Tibial nerve (tissue), 4 donors: ENCODE measurements around the gene FLVCR1. TPM values are rescaled to one million over a fixed set of nuclear protein-coding genes. Genes with fewer than 3 reads are reported as not detected.
A peak's percentile ranks its signal among the peaks of the same experiment; 100 is the strongest.
"Not testable (repeated sequence)": the region's sequence is repeated elsewhere in the genome, so short reads cannot be mapped to it uniquely, and the experiment has no call there.

Source experiments
- DNase-seq, 2 donors: peaks; one replicate each; pipeline ENCODE4 v3.0.0-alpha.2; 2019; ENCODE audit warnings: low spot score in 2 of 2
- H3K27ac ChIP-seq, 4 donors: fragments of 200-600 bp; sonication (generic) in 3 of 4; one replicate each; pipeline ENCODE4 v1.5.1; 2017 to 2019; ENCODE audit warnings: mild to moderate bottlenecking in 1 of 4
- H3K27me3 ChIP-seq, 2 donors: fragments of 200-600 bp; sonication (generic) in 1 of 2; one replicate each; pipeline versions ENCODE4 v1.5.1 to v1.6.0; 2017 to 2019
- H3K36me3 ChIP-seq, 3 donors: fragments of 200-600 bp; sonication (generic); one replicate each; pipeline ENCODE4 v1.5.1; 2018 to 2019
- H3K4me1 ChIP-seq, 4 donors: fragments of 200-600 bp; sonication (generic) in 3 of 4; one replicate each; pipeline ENCODE4 v1.5.1; 2017 to 2019
- H3K4me3 ChIP-seq, 4 donors: fragments of 200-600 bp; sonication (generic) in 3 of 4; one replicate each; pipeline ENCODE4 v1.5.1; 2017 to 2019; ENCODE audit warnings: mild to moderate bottlenecking in 1 of 4, moderate library complexity in 1 of 4
- H3K9me3 ChIP-seq, 4 donors: fragments of 200-600 bp; sonication (generic) in 3 of 4; one replicate each; pipeline ENCODE4 v1.5.1; 2017 to 2019
- EP300 ChIP-seq, 2 donors: sonication (generic); formaldehyde crosslinking; IDR thresholded peaks; one replicate each; pipeline ENCODE4 v1.6.1; 2017; ENCODE audit warnings: antibody characterized with exemption in 2 of 2, mild to moderate bottlenecking in 1 of 2
- POLR2A ChIP-seq, 2 donors: fragments of 450-650 bp; IDR thresholded peaks; one replicate each; pipeline ENCODE4 v1.6.1; 2017; ENCODE audit warnings: antibody characterized with exemption in 2 of 2, mild to moderate bottlenecking in 2 of 2, moderate library complexity in 2 of 2
- WGBS, 2 donors: methylation state at CpG; one replicate each; pipeline ENCODE4 v1.1.5; 2018; 5-methylcytosine and 5-hydroxymethylcytosine counted together
- total RNA-seq, 4 donors: library from RNA; depleted of rRNA; stranded (reverse); fragments of >200 nt; gene quantifications; one replicate each; pipeline ENCODE4 v1.1.0, GENCODE V29; 2016
- TF ChIP-seq, protein P1 (sequence below), 5 experiments: fragments of 200-600 bp in 3 of 5; fragments of 450-650 bp in 2 of 5; sonication (generic) in 3 of 5; IDR thresholded peaks; one replicate each; pipeline ENCODE4 v1.5.1; 2016 to 2019; ENCODE audit warnings: antibody characterized with exemption in 5 of 5, mild to moderate bottlenecking in 3 of 5, moderate library complexity in 2 of 5

Gene FLVCR1
- total RNA-seq, 4 donors from 2014 or later, result 3.7 to 29.4 (median 14.0) TPM

GRCh38 chr1:212828395-212828794, 29.7 kb upstream of the FLVCR1 start:
- H3K9me3 ChIP-seq, result peaks cover 0 to 14% (median 0%) of the 10 kb centered on the region in 4 donors
- TF ChIP-seq POLR2A (IDR thresholded peaks at IDR 0.05) (no peak), EP300 (IDR thresholded peaks at IDR 0.05) (no peak)
- TF ChIP-seq, protein P1, sequence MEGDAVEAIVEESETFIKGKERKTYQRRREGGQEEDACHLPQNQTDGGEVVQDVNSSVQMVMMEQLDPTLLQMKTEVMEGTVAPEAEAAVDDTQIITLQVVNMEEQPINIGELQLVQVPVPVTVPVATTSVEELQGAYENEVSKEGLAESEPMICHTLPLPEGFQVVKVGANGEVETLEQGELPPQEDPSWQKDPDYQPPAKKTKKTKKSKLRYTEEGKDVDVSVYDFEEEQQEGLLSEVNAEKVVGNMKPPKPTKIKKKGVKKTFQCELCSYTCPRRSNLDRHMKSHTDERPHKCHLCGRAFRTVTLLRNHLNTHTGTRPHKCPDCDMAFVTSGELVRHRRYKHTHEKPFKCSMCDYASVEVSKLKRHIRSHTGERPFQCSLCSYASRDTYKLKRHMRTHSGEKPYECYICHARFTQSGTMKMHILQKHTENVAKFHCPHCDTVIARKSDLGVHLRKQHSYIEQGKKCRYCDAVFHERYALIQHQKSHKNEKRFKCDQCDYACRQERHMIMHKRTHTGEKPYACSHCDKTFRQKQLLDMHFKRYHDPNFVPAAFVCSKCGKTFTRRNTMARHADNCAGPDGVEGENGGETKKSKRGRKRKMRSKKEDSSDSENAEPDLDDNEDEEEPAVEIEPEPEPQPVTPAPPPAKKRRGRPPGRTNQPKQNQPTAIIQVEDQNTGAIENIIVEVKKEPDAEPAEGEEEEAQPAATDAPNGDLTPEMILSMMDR (IDR thresholded peaks at IDR 0.05), result no peak
- DNase-seq, result no peak
- no peaks in the 10 kb centered on the region for H3K4me1 ChIP-seq
- no peaks in the 10 kb centered on the region for H3K27me3 ChIP-seq
- H3K36me3 ChIP-seq, result peaks cover 0 to 5% (median 0%) of the 10 kb centered on the region in 3 donors
- no peak overlapping the region for H3K27ac ChIP-seq
- 76 to 81% methylated on average over 2 of the region's 2 CpGs for WGBS, 2 donors
- no peak overlapping the region for H3K4me3 ChIP-seq

- not testable (repeated sequence) for H3K4me1 ChIP-seq, H3K4me3 ChIP-seq, H3K27me3 ChIP-seq, DNase-seq, H3K36me3 ChIP-seq, H3K9me3 ChIP-seq
- 85 to 88% methylated on average over 8 of the region's 8 CpGs for WGBS, 2 donors
- H3K27ac ChIP-seq, result peak overlapping the region in 1 of 4 donors; percentile 17
Measured at GRCh38 chr1:212833211-212834207, 24.6 kb upstream of the FLVCR1 start.

DNA sequence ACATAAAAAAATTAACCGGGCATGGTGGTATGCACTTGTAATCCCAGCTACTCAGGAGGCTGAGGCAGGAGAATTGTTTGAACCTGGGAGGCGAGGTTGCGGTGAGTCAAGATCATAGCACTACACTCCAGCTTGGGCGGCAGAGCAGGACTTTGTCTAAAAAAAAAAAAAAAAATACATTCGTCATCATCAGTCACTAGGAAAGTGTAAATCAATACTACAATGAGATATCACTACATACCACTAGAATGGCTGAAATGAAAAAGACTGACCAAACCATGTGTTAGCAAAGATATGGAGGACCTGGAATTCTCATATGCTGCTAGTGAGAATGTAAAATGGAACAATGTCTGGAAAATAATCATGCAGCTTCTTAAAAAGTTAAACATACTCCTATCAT, 19.9 kb upstream of the FLVCR1 start:
- DNase-seq, result no peak
- 91 to 99% methylated on average over 5 of the region's 5 CpGs for WGBS, 2 donors
- Histone ChIP-seq H3K27ac (no peak overlapping the region), H3K4me1 (no peaks in the 10 kb centered on the region), H3K9me3 (no peaks in the 10 kb centered on the region), H3K27me3 (no peaks in the 10 kb centered on the region), H3K36me3 (no peaks in the 10 kb centered on the region), H3K4me3 (no peak overlapping the region)
- TF ChIP-seq, protein P1 (IDR thresholded peaks at IDR 0.05), result no peak
- TF ChIP-seq POLR2A (IDR thresholded peaks at IDR 0.05) (no peak), EP300 (IDR thresholded peaks at IDR 0.05) (no peak)

- DNase-seq, H3K27me3 ChIP-seq, H3K27ac ChIP-seq, H3K9me3 ChIP-seq, H3K4me3 ChIP-seq, H3K36me3 ChIP-seq, H3K4me1 ChIP-seq: not testable (repeated sequence)
- WGBS, 2 donors, result 62 to 79% methylated on average over 3 of the region's 3 CpGs
Measured at GRCh38 chr1:212844521-212844920, 13.6 kb upstream of the FLVCR1 start.

GRCh38 chr1:212847549-212847948, 10.5 kb upstream of the FLVCR1 start, which contains the start of gene SPATA45:
SPATA45 (minus strand) TSS chr1:212847649; CDS start chr1:212836149, 11,500 bp downstream.
- DNase-seq, result no peak

More at GRCh38 chr1:212847549-212847948, 10.5 kb upstream of the FLVCR1 start, which contains the start of gene SPATA45:
- no peak within 1 kb of the TSS for H3K27ac ChIP-seq
- no peaks in the 10 kb centered on the region for H3K27me3 ChIP-seq
- no peaks in the 10 kb centered on the region for H3K4me1 ChIP-seq
- 96 to 99% methylated on average over 4 of the region's 4 CpGs for WGBS, 2 donors
- H3K4me3 ChIP-seq, result no peak within 1 kb of the TSS
- H3K36me3 ChIP-seq, result no peaks in the 10 kb centered on the region
- TF ChIP-seq POLR2A (IDR thresholded peaks at IDR 0.05), result no peak
- TF ChIP-seq, protein P1 (IDR thresholded peaks at IDR 0.05), result no peak
- TF ChIP-seq EP300 (IDR thresholded peaks at IDR 0.05), result no peak
- H3K9me3 ChIP-seq, result peaks cover 0 to 3% (median 0%) of the 10 kb centered on the region in 4 donors
